ENCODE results near the gene GRM8.

GRCh38 chr7:126690848-126691751 is 561.6 kb downstream of the GRM8 start:
- TF ChIP-seq CTCF (IDR thresholded peaks at IDR 0.05; ENCODE audit: low read length): no peak
- no peak for TF ChIP-seq EZH2 (IDR thresholded peaks at IDR 0.05; ENCODE audit: borderline replicate concordance, low read length)
